ENCODE measurements around the gene MUL1. TPM values are rescaled to one million over a fixed set of nuclear protein-coding genes. Genes with fewer than 3 reads are reported as not detected.

MUL1 gene
- total RNA-seq, 1 experiment from 2014 or later = 24.7 TPM

GRCh38 chr1:20538227-20538626 is 30.3 kb upstream of the MUL1 start:
- Histone ChIP-seq H3K36me3 (ENCODE audit: control insufficient read depth in 1 of 2, insufficient read depth in 2 of 2, low read length in 2 of 2) (no peaks in the 10 kb centered on the region), H3K79me2 (ENCODE audit: insufficient read depth, low read length) (no peaks in the 10 kb centered on the region), H3K9ac (ENCODE audit: low read length) (no peak overlapping the region), H3K4me3 (replicated peaks in 1 of 2; ENCODE audit: low read depth in 1 of 2, low read length in 2 of 2) (no peak overlapping the region), H2AFZ (ENCODE audit: low read depth, low read length, poor library complexity, severe bottlenecking) (no peak overlapping the region), H4K20me1 (ENCODE audit: insufficient read depth) (no peaks in the 10 kb centered on the region), H3K27ac (ENCODE audit: low read depth, low read length) (no peak overlapping the region), H3K4me1 (ENCODE audit: control insufficient read depth in 1 of 2, insufficient read depth in 2 of 2, low read length in 2 of 2) (no peaks in the 10 kb centered on the region), H3K4me2 (ENCODE audit: low read length) (no peak overlapping the region), H3K9me3 (ENCODE audit: control insufficient read depth in 1 of 2, insufficient read depth in 1 of 2, low read depth in 1 of 2, low read length in 2 of 2) (no peaks in the 10 kb centered on the region), H3K27me3 (ENCODE audit: insufficient read depth, low read length) (no peaks in the 10 kb centered on the region), H3K9me2 (ENCODE audit: insufficient read depth) (no peaks in the 10 kb centered on the region)
- intact Hi-C loops (cut with micrococcal nuclease) = no loop called here
- no TSS peak for BruUV-seq (replicated peaks)
- TF ChIP-seq CBX3 (IDR thresholded peaks at IDR 0.05; ENCODE audit: low read depth) (no peak), ZBTB33 (IDR thresholded peaks at IDR 0.05; ENCODE audit: extremely low read depth, insufficient replicate concordance, low read length) (no peak), SRF (IDR thresholded peaks at IDR 0.05; ENCODE audit: low read depth) (no peak), SP1 (IDR thresholded peaks at IDR 0.05; ENCODE audit: low read depth) (no peak), JUND (IDR thresholded peaks at IDR 0.05) (no peak), EZH2 (IDR thresholded peaks at IDR 0.05) (no peak), ELF1 (IDR thresholded peaks at IDR 0.05; ENCODE audit: borderline replicate concordance, low read depth) (no peak), CEBPB (IDR thresholded peaks at IDR 0.05; ENCODE audit: low read depth) (no peak), RAD21 (IDR thresholded peaks at IDR 0.05; ENCODE audit: low read depth) (no peak), SIN3A (IDR thresholded peaks at IDR 0.05; ENCODE audit: low read depth) (no peak), YY1 (IDR thresholded peaks at IDR 0.05; ENCODE audit: extremely low read depth, insufficient replicate concordance, low read depth, low read length) (no peak), POLR2A (IDR thresholded peaks at IDR 0.05; ENCODE audit: borderline replicate concordance, extremely low read depth, insufficient read depth, insufficient read length) (no peak), ZNF274 (IDR thresholded peaks at IDR 0.05; ENCODE audit: low read depth, low read length) (no peak)
- TF ChIP-seq, protein P1, sequence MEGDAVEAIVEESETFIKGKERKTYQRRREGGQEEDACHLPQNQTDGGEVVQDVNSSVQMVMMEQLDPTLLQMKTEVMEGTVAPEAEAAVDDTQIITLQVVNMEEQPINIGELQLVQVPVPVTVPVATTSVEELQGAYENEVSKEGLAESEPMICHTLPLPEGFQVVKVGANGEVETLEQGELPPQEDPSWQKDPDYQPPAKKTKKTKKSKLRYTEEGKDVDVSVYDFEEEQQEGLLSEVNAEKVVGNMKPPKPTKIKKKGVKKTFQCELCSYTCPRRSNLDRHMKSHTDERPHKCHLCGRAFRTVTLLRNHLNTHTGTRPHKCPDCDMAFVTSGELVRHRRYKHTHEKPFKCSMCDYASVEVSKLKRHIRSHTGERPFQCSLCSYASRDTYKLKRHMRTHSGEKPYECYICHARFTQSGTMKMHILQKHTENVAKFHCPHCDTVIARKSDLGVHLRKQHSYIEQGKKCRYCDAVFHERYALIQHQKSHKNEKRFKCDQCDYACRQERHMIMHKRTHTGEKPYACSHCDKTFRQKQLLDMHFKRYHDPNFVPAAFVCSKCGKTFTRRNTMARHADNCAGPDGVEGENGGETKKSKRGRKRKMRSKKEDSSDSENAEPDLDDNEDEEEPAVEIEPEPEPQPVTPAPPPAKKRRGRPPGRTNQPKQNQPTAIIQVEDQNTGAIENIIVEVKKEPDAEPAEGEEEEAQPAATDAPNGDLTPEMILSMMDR (IDR thresholded peaks at IDR 0.05 in 2 of 3, conservative IDR thresholded peaks at IDR 0.05 in 1 of 3; ENCODE audit: borderline replicate concordance in 1 of 3, insufficient read depth in 1 of 3, low read depth in 2 of 3, low read length in 2 of 3) = no peak
- TF ChIP-seq, protein P2, sequence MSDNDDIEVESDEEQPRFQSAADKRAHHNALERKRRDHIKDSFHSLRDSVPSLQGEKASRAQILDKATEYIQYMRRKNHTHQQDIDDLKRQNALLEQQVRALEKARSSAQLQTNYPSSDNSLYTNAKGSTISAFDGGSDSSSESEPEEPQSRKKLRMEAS (IDR thresholded peaks at IDR 0.05) = no peak
- TF ChIP-seq, protein P3, sequence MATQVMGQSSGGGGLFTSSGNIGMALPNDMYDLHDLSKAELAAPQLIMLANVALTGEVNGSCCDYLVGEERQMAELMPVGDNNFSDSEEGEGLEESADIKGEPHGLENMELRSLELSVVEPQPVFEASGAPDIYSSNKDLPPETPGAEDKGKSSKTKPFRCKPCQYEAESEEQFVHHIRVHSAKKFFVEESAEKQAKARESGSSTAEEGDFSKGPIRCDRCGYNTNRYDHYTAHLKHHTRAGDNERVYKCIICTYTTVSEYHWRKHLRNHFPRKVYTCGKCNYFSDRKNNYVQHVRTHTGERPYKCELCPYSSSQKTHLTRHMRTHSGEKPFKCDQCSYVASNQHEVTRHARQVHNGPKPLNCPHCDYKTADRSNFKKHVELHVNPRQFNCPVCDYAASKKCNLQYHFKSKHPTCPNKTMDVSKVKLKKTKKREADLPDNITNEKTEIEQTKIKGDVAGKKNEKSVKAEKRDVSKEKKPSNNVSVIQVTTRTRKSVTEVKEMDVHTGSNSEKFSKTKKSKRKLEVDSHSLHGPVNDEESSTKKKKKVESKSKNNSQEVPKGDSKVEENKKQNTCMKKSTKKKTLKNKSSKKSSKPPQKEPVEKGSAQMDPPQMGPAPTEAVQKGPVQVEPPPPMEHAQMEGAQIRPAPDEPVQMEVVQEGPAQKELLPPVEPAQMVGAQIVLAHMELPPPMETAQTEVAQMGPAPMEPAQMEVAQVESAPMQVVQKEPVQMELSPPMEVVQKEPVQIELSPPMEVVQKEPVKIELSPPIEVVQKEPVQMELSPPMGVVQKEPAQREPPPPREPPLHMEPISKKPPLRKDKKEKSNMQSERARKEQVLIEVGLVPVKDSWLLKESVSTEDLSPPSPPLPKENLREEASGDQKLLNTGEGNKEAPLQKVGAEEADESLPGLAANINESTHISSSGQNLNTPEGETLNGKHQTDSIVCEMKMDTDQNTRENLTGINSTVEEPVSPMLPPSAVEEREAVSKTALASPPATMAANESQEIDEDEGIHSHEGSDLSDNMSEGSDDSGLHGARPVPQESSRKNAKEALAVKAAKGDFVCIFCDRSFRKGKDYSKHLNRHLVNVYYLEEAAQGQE (IDR thresholded peaks at IDR 0.05; ENCODE audit: low read depth) = no peak
- ChIA-PET POLR2A (no interaction called here), CTCF (no interaction called here), RAD21 (ENCODE audit: low non-redundant PET in 1 of 2, low total read pairs in 2 of 2, uncharacterized antibody in 2 of 2, unreplicated experiment in 2 of 2) (interaction anchor here in 1 of 2 experiments (0.9 kb wide), 1 partner anchor 95 kb away, joined by 3 read pairs; no protein-coding TSS in a partner anchor)
- DNase-seq (ENCODE audit: low read depth, low spot score) (no peak), ATAC-seq (no peak)
